H1 (cell line): Measurements from ENCODE around the gene RHOG. TPM values are rescaled to one million over a fixed set of nuclear protein-coding genes. Genes with fewer than 3 reads are reported as not detected.

Experiments used
- ATF2 ChIP-seq: IDR thresholded peaks from 2 replicates; pipeline ENCODE4 v1.6.1; 2012; ENCODE audit warnings: low read length, inconsistent platforms
- BCL11A ChIP-seq, 2 experiments: IDR thresholded peaks; one replicate each; pipeline ENCODE4 v1.6.1; 2011; ENCODE audit warnings: low read depth in 2 of 2, low read length in 2 of 2, mild to moderate bottlenecking in 2 of 2
- BRCA1 ChIP-seq: IDR thresholded peaks from 2 replicates; pipeline ENCODE4 v1.6.1; 2012; ENCODE audit warnings: low read depth, low read length, improper control_type of control experiment
- CTCF ChIP-seq, 3 experiments: IDR thresholded peaks; 1 replicate in 2 of 3; 2 replicates in 1 of 3; pipeline versions ENCODE4 v1.5.1 to v1.6.1; 2011; ENCODE audit warnings: low read length in 3 of 3, mild to moderate bottlenecking in 3 of 3, inconsistent platforms in 2 of 3, low read depth in 1 of 3, moderate library complexity in 1 of 3; ENCODE audit not compliant: insufficient read depth in 1 of 3; ENCODE audit errors: control extremely low read depth in 1 of 3
- MAFK ChIP-seq: IDR thresholded peaks from 2 replicates; pipeline ENCODE4 v1.6.1; 2012; ENCODE audit warnings: low read depth, mild to moderate bottlenecking, improper control_type of control experiment, low read length
- RFX5 ChIP-seq: IDR thresholded peaks from 2 replicates; pipeline ENCODE4 v1.6.1; 2011; ENCODE audit warnings: low read depth, low read length, improper control_type of control experiment, borderline replicate concordance
- SIN3A ChIP-seq, 2 experiments: IDR thresholded peaks in 1 of 2; conservative IDR thresholded peaks in 1 of 2; 2 replicates each; pipeline ENCODE4 v1.6.1; 2011 to 2012; ENCODE audit warnings: low read length in 2 of 2, improper control_type of control experiment in 1 of 2, low read depth in 1 of 2, mild to moderate bottlenecking in 1 of 2
- USF2 ChIP-seq: IDR thresholded peaks from 2 replicates; pipeline ENCODE4 v1.6.1; 2011; ENCODE audit warnings: low read length, improper control_type of control experiment
- polyA plus RNA-seq, 7 experiments: library from polyadenylated mRNA; depleted of rRNA in 3 of 7; stranded (reverse) in 5 of 7; unstranded in 2 of 7; fragments of >200 nt in 5 of 7; fragments of 200-250 nt in 2 of 7; gene quantifications; 1 replicate in 5 of 7; 2 replicates in 1 of 7; 4 replicates in 1 of 7; pipeline versions ENCODE4 v1.2.1 to v1.2.3, GENCODE V29; 2011 to 2013; ENCODE audit warnings: missing spikeins in 2 of 7, mixed read lengths in 2 of 7
- total RNA-seq: library from RNA; stranded (reverse); fragmentation: NEBNext Ultra II Directional; extraction: Animal tissue kit (Norgen Biotek cat#: 25700); gene quantifications from 2 replicates; pipeline ENCODE4 v1.2.1, GENCODE V29; 2021

The RHOG gene
- total and polyA plus RNA-seq, 2 of the 8 experiments (the other 6 are each of a cell fraction or from before 2014, with no cell fraction given), result 28.3 to 69.6 TPM

GRCh38 chr11:3834664-3835461, 5.9 kb downstream of the RHOG start (continued):
- no peak for TF ChIP-seq ATF2
- TF ChIP-seq MAFK, result no peak
- TF ChIP-seq USF2, result no peak
- no peak for TF ChIP-seq CTCF (IDR thresholded peaks at IDR 0.05; ENCODE audit: control extremely low read depth in 1 of 3, insufficient read depth in 1 of 3, low read depth in 1 of 3, low read length in 3 of 3)
- no peak for TF ChIP-seq BCL11A (IDR thresholded peaks at IDR 0.05; ENCODE audit: low read depth in 2 of 2, low read length in 2 of 2)
- TF ChIP-seq SIN3A (conservative IDR thresholded peaks at IDR 0.05 in 1 of 2, IDR thresholded peaks at IDR 0.05 in 1 of 2; ENCODE audit: low read depth in 1 of 2, low read length in 2 of 2), result no peak
- no peak for TF ChIP-seq BRCA1
- no peak for TF ChIP-seq RFX5
- TF ChIP-seq, all 59 proteins: peak for 0
